Glomerular visceral epithelial cell (primary cell): ENCODE results near the gene CERS6.

Experiments
- DNase-seq: peaks from one replicate; pipeline ENCODE4 v3.0.0-alpha.2; 2016; ENCODE audit errors: extremely low spot score

Gene CERS6

DNA sequence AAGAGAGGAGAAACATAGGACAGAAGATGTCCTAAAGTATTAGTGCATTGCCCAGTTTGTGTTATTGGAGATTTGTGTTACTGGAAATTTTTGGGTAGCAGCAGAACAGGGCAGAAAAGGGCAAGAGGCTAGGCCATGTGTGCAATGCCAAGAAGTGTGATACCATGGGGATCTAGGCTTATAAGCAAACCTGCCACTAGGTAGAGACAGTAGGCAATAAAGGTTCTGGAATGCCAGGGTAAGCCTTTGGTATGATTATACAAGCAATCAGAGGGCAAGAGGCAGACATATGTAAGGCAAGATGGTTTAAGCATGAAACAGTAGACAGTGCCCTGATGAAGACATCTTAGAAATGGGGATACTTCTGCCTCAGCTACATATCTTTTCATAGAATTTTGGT lies 12.3 kb upstream of the CERS6 start:
- DNase-seq, result no peak

DNA sequence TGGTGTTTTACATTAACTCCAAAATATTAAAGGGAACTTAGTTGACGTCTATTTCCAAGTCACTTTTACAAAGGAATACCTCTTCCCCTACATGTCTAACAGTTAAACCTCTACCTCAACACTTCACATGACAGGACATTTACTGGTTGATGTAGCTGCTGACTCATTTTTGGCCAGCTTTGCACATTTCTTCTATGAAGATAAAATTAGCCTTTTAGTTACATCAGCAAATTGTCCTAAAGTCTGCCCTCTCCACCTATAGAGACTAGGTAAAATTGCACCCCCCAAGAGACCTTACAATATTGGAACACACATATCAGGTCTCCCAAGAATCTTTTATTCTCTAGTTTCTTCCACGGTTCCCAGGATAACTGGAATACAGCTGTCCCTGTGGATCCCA lies 10.1 kb upstream of the CERS6 start:
- DNase-seq, result no peak

DNA sequence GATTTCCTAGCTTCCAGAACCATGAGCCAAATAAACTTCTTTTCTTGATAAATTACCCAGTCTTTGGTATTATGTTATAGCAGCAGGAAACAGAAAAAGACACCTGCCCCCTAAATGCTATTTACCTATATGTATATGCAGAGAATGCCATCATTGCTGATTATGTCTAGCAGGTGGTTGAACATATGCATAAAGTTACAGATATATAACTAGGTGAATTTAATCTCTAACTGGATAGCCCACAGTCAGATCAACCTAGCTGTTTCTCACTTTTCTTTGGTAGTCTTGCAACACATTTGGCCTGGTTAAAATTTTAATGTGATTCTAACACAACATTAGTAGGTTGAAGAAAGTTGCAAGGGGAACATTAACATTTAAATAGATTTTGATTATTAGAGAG lies 7.1 kb upstream of the CERS6 start:
- no peak for DNase-seq

DNA sequence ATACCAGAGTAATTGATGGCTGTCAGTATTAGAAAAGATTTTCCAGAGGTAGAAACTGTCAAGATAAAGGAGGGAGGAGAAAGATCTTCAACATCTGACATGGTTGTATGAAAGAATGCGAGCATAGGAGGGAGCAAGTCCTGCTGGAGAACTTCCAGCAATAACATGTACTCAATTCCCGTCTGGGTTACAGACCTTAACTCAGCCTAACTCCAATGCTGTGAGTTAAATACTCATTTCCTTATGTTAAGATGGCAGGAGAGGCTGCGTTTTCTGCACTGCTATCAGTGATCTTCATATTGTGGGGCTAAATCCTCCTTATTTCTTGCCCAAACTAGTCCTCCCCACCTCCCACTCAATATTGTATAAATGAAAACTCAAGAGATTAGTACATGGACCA lies 6.7 kb upstream of the CERS6 start:
- no peak for DNase-seq

DNA sequence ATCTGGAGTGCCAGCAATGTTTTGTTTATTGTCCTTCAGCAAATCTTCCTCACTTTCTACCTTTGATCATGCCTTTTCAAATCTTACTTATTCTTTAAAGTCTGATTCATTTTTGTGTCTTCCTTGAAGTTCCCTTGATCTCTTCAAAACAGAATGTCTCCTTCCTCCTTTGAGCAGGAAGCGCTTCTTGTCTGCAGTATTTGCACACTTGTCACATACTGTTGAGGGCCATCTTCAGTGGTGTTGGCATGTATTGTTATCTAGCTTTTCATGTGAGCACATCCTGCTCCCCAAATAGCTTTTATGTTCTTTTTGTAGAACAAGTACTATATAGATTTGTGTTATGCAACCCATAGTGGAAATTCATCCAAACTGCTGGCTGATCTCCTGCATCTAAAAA lies 5.9 kb upstream of the CERS6 start:
- no peak for DNase-seq

DNA sequence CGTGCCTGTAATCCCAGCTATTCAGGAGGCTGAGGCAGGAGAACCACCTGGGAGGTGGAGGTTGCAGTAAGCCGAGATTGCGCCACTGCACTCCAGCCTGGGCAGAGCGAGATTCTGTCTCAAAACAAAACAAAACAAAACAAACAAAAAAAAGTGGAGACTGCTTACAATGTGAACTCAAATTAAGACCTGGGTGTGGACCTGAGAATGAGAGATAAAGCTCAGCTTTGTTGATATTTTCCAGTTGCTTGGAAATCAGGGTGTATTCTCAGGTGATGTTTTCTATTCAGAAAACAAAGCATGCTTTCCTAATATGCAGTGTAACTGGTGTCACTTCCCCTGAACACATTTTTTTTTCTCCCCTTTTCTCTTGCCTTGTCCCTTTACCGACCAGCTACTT lies 5.3 kb upstream of the CERS6 start:
- DNase-seq, result no peak

DNA sequence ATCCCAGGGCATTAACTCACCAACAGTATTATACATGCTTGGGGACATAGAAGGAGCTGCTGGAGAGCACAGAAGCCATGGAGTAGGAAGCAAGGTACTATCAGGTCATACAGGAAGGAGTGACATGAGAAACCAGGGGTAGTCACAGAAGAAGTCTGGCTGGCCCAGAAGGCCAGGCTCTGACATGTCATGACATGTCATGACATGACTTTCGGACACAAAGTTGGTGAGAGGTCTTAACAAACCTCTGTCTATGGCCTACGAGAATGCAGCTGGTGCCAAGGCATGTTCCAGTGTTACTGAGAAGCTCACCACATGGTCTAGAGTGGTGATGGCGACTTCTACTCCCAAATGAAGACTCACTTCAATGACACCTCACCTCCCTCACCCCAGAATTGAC lies 3.3 kb upstream of the CERS6 start:
- no peak for DNase-seq

DNA sequence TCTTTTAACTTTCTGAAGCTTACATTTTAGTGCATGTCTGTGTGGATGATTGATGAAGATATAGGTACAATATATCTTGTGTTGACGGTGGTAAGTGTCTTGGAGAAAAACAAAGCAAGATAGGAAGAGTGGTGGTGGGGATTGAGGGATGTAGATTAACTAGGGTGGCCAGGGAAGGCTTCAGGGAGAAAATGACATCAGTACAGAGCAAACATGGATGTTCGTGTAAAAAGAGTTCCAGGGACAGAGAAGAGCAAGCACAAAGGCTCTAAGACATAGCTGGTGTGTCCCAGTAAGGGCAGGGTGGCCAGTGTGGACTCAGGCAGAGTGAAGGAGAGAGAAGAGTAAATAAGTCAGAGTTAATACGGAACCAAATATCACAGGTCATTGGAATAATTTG lies 2.7 kb upstream of the CERS6 start:
- no peak for DNase-seq

DNA sequence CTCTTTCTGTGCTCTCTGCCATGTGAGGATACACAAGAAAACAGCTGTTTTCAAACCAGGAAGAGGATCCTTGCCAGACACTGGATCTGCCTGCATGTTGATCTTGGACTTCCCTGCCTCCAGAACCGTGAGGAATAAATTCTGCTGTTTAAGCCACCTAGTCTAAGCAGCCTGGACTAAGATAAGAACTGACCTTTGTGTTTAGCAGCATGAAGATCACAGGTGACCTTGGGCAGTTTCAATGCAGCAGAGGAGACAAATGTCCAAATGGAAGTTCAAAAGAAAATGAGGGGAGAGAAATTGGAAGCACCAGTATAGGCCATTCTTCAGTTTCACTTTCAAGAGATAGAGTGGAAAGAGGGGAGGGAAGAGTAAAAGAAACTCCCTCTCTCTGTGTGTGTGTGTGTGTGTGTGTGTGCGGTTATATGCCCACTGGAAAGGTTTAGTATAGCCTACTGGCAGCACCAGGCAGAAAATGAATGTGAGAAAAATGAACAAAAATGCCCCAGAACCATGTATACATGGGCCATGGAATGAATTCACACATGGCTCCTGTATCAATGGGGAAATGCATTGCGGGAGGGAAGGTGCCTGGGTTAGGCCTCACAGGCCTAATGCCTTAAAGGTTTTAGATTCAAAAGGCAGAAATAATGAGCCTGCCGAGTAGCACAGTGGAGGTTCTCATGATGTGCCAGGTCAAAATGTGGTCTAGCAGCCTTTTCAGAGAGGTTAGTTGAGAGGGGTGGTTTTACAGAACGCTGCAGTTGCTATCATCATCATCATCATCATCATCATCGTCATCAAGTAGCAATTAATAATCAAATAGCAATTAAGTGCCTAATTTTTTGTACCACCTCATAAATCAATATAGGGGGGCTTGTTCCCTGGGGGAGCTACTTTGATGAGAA lies 1.1 kb upstream of the CERS6 start:
- no peak for DNase-seq

DNA sequence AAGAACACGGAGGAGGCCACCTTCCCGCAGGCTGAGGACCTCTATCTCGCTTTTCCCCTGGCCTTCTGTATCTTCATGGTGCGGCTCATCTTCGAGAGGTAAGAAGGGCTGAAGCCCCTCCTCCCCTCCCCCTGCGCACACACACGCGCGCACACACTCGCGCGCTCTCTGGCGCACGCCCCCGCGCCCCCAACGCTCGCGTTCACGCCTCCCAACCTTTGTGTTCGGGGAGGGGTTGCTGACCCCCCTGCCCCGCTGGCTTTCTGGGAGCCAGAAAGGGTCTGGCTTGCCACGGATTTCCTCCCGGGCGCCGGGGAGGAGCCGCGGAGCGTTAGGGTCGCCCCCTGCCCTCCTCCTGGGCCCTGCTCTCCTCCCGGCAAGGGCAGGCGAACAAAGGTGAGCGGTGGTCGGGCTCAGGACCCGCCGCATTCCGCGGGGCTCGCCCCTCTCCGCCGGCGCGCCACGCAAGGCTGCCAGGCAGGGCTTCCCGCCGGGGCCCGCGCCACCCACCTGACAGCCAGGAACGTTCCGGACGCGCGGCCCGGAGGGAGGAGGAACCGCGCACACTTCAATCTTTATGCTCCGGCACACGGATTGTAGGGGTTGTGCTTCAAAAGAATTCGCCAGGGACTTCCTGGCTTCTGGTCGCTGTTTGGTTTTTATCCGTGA lies 583 bp downstream of the CERS6 start:
- DNase-seq, result peak; percentile 53

DNA sequence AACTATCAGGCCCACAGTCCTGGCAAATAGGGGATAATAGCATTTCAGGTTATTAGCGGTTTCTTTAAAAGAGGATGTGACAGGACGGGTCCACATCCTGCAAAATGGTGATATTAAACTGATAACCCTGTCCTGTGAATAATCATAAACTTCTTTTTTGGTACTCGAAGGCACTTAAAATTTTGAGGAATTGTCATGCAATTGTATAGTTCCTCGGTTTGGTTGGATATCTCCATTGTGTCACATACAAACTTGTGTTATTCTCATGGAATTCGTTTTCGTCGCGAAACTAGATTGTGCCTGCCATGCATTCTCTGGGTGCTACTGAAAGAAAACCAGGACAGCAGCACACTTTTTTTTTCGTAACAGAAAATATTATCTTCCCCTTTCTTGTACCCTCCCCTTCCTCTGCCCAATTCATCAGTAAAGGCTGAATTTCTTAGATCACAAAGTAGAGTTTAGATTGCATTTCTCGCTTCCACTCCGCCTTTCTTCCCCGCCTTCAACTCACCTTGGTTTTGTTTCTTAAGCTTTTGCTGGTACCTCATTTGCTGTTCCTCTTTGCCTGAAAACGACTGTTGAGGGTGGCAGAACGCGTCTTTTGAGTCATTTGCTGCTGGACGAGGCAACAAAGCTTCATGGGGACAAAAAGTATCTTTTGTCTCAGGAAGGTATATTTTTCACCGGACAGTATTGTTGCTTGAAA lies 1.3 kb downstream of the CERS6 start:
- peak; percentile 9 for DNase-seq

DNA sequence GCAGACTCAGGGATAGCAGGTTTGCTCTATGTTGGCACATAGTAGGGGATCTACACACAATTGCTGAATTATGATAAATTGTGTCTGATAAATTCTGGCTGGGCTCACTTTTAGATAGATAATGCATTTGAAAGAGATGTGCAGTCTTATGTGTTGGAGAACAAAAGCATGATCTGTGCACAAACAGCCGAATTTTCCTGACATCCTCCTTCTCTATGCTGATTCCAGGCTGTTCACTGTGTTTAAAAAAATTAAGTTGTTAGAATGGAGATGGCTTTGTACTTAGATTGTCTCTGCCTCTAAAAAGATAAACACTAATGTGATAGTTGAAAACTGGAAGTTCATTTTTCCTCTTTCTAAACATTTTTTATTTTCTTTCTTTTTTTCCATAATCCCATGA lies 2.1 kb downstream of the CERS6 start:
- no peak for DNase-seq

DNA sequence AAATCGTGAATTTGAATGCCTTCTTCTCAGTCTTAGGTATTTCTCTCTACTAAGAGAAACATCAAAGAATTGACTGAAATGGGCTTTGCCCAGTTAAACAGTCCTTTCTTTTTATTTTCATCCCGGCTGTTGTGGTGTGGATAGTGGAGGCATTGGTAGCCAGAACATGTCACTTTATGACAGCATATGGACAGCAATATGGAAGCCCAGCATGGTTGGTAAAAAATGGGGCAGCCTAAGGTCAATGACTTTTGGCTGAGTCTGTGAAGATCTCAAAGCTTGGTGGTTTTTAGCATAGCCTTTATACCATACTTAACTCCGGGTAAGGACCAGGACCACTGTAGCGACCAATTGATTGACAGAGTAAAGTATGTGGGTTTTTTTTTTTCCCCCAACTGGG lies 3.2 kb downstream of the CERS6 start:
- DNase-seq, result no peak

DNA sequence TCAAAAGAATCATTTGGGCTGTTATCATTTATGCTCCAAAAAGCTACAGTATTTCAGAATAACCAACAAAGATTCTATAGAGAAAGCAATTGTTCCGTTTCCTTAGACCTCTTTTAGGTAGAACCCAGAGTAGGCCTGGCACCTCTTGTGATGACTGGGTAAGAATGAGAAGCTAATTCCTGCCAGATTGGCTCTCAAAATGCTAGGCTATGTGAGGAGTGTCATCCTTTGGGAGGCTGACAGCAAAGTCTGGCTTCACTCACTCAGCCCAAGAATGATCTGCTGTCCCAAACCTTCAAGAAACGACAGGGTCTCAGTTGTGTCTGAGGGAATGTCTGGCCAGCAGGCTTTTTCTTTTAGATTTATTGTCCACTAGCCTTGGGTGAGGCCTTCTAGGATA lies 4.5 kb downstream of the CERS6 start:
- DNase-seq, result no peak

DNA sequence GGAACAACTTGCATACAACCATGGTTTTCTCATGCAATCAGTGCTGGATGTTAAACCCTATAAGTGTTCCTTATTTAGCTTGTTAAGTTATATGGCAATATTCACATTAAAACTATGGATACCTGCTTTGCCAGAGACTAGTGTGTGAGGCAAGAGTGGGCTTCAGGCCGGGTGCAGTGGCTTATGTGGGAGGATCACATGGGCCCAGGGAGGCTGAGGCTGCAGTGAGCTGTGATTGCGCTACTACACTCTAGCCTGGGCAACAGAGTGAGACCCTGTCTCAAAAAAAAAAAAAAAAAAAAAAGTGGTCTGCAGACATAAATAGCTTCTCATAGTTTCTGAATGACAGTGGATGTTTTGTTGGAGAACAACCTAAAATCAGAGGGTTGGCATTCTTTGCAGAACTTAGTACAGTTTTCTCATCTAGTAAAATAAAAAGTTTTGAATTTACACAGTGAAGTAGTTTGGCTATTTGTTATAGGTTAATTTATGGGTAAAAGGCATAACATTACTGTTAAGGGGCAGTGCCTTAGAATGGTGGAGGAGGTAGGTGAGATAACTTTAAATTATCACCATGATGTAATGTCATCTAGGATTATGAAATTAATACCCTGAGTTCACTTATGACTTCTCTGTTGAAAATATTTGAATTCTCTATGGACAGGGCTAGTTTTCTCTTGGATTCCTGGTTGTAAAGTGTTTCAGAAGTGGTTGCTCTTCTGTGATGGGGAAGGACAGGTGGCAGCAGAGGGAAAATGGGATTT lies 5.3 kb downstream of the CERS6 start:
- DNase-seq, result no peak

DNA sequence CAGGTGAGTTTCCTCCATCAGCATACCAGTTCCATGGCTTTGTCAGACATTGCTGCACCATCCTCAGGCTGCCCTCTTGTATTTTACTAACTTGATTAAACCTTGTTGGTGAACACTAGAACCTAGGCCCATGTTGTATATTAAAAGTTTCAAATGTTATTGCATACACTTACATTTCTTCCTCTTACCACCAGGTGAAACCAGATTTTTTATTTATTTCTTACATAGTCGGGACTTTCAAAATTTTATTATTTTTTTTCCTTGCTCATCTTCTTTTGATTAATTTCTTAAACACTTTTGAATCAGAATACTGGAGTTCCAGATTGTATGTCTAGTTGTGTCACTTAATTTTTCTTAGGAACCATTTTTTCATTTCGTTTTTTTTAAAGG lies 5.9 kb downstream of the CERS6 start:
- no peak for DNase-seq

DNA sequence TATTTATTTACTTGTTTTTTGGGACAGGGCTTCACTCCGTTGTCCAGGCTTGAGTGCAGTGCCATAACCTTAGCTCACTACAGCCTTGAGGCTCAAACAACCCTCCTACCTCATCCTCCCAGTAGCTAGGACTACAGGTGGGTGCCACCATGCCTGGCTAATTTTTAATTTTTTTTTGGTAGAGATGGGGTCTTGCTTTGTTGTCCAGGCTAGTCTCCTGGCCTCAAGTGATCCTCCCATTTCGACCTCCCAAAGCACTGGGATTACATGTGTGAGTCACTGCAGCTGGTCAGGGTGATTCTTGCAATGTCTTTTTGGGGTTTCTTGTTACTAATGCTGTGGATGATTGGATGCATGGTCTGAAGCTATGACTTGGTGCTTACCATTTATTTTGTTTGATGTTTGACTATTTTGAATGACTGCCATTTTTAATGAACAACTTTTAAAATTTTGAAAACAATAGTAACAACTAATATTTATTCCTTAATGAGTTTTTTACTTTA lies 6.5 kb downstream of the CERS6 start:
- DNase-seq, result no peak

DNA sequence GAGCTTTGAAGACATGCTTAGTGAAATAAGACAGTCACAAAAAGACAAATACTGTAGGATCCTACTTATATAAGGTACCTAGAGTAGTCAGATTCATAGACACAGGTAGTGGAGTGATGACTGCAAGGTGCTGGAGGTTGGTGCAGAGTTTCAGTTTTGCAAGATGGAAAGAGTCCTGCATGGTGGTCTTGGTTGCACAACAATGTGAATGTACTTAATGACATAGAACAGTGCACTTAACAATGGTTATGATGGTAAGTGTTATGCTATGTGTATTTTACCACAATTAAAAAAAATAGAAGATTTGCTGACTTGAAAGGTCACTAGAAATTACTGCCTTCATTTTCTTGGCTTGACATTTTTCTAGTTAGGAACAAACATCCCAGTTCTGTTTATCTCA lies 9.5 kb downstream of the CERS6 start:
- DNase-seq, result no peak

DNA sequence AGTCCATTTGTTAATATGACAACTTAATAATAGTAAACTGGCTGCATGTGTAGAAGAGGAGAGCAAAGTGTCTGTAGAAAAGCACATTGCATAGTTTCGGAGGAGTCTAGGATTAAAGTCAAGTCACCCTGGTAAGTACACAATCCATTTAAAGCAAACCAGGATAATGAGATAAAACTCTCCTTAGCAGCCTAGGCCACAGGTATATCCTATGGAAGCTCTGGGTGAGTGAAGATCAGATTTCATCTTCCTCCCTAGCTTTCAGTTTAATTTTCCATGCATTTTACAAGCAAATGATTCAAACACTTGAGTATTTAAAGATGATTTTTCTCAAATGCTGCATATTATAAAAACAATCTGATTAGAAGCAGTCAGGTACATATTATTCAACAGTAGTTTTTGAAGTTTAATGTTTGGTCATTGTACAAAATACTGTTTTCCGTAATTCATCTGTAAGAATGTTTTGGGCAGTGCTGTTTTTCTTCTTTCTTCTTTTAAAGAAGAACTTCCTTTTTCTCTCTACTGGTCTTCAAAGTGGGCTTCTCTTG lies 10.2 kb downstream of the CERS6 start:
- no peak for DNase-seq

DNA sequence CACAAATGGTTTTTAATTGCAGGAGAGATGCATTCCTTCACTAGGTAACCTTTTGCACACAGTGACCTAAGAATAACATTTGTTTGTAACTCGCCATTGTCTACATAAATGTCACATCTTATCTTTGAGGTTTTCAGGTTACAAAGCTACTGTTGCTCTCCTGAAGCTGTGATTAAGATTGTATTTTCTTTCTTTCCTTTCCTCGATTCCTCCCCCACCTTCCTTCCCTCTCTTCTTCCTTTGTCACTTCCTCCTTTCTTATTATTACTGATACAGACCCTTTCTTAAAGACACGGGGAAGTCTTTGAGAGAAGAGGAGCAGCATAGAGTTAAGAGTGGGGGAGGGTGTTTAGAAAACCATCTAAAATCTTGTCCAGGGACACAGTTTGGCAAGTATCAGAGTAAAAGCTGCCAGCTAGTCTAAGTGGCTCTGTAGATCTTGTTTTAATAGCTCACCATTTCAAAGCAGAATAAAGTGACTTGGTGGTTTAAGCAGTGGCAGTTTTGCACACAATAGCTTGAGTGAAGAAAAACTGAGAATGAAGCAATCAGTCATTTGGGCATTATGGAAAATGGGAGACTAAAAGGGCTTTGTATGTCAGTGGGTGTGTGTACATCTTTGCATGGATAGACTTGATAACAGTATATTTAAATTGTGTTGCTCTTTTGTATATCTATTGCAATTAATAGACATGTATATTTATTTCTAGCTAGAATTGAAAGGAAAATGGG lies 10.9 kb downstream of the CERS6 start:
- no peak for DNase-seq

DNA sequence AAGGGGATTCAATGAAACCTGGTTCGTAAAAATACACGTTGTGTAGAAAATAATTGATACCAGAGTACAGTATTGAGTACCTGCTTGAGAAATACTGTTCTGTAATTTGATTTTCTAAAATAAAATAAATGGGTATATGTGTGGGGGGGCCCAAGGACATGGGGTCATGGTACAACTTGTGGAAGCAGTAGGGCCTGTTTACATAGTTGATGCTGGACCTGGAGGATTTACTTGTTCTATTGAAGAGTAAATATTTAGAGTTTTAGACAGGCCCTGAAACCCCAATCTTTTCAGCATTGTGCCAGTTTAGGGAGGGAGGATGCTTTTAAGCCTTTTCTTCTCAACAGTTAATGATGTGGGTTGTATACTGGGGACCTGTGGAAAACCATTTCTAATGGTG lies 11.7 kb downstream of the CERS6 start:
- no peak for DNase-seq
